ENCODE measurements around the gene RAB11B. TPM values are rescaled to one million over a fixed set of nuclear protein-coding genes. Genes with fewer than 3 reads are reported as not detected.
"Not testable (repeated sequence)": the region's sequence is repeated elsewhere in the genome, so short reads cannot be mapped to it uniquely, and the experiment has no call there.

The RAB11B gene
- total RNA-seq, 1 experiment from 2014 or later: 91.3 TPM

DNA sequence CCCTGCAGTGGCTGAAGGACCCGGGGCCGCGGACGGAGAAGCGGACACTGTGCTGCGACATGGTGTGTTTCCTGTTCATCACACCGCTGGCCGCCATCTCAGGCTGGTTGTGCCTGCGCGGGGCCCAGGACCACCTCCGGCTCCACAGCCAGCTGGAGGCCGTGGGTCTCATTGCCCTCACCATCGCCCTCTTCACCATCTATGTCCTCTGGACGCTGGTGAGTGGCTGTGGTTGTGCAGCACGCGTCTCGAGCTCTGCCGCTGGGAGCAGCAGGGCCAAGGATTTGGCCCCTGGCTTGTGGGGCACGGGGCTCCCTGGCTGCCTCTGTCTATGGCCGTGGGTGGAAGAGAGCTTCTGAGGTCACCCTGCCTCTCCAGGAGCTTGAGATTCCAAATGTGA, 40.5 kb downstream of the RAB11B start:
- intact Hi-C loops (cut with micrococcal nuclease; ENCODE audit: unreplicated experiment): no loop called here
- BruUV-seq (replicated peaks): no TSS peak
- no peak overlapping the region for H3K4me3 ChIP-seq (ENCODE audit: low read depth, low read length)
- Mint-ChIP-seq H3K27ac (ENCODE audit: unreplicated experiment) (no peak overlapping the region), H3K36me3 (ENCODE audit: insufficient read depth, unreplicated experiment) (no peaks in the 10 kb centered on the region), H3K27me3 (ENCODE audit: insufficient read depth, unreplicated experiment) (no peaks in the 10 kb centered on the region), H3K4me3 (ENCODE audit: unreplicated experiment) (no peak overlapping the region), H3K9me3 (ENCODE audit: unreplicated experiment) (no peaks in the 10 kb centered on the region), H3K4me1 (ENCODE audit: low read depth, unreplicated experiment) (no peaks in the 10 kb centered on the region)
- H3K9me3 ChIP-seq: no peaks in the 10 kb centered on the region
- CTCF ChIA-PET: no interaction called here
- no peaks in the 10 kb centered on the region for H3K4me1 ChIP-seq
- POLR2A ChIA-PET: no interaction called here
- no peaks in the 10 kb centered on the region for H3K36me3 ChIP-seq (ENCODE audit: control insufficient read depth, insufficient read depth, low read length)
- no peak for DNase-seq
- no peaks in the 10 kb centered on the region for H3K27me3 ChIP-seq (replicated peaks; ENCODE audit: control insufficient read depth, insufficient read depth, low read length)
- TF ChIP-seq, protein P1, sequence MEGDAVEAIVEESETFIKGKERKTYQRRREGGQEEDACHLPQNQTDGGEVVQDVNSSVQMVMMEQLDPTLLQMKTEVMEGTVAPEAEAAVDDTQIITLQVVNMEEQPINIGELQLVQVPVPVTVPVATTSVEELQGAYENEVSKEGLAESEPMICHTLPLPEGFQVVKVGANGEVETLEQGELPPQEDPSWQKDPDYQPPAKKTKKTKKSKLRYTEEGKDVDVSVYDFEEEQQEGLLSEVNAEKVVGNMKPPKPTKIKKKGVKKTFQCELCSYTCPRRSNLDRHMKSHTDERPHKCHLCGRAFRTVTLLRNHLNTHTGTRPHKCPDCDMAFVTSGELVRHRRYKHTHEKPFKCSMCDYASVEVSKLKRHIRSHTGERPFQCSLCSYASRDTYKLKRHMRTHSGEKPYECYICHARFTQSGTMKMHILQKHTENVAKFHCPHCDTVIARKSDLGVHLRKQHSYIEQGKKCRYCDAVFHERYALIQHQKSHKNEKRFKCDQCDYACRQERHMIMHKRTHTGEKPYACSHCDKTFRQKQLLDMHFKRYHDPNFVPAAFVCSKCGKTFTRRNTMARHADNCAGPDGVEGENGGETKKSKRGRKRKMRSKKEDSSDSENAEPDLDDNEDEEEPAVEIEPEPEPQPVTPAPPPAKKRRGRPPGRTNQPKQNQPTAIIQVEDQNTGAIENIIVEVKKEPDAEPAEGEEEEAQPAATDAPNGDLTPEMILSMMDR (IDR thresholded peaks at IDR 0.05; ENCODE audit: insufficient read depth in 1 of 2, low read depth in 1 of 2, low read length in 1 of 2, severe bottlenecking in 1 of 2, unreplicated experiment in 1 of 2): no peak

DNA sequence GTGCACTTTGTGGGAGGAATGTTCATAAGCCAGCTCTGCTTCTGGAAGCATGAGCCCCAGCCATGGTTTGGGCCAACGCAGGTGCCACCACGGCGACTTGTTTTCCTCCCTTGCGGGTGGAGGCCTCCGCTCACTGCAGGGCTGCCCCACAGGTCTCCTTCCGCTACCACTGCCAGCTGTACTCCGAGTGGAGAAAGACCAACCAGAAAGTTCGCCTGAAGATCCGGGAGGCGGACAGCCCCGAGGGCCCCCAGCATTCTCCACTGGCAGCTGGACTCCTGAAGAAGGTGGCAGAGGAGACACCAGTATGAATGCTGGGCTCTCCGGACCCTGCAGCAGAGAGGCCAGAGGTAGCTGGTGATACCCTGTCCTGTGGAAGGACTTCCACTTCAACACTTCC, 48.1 kb downstream of the RAB11B start:
- no TSS peak for BruUV-seq (replicated peaks)
- intact Hi-C loops (cut with micrococcal nuclease; ENCODE audit: unreplicated experiment): no loop called here

DNA sequence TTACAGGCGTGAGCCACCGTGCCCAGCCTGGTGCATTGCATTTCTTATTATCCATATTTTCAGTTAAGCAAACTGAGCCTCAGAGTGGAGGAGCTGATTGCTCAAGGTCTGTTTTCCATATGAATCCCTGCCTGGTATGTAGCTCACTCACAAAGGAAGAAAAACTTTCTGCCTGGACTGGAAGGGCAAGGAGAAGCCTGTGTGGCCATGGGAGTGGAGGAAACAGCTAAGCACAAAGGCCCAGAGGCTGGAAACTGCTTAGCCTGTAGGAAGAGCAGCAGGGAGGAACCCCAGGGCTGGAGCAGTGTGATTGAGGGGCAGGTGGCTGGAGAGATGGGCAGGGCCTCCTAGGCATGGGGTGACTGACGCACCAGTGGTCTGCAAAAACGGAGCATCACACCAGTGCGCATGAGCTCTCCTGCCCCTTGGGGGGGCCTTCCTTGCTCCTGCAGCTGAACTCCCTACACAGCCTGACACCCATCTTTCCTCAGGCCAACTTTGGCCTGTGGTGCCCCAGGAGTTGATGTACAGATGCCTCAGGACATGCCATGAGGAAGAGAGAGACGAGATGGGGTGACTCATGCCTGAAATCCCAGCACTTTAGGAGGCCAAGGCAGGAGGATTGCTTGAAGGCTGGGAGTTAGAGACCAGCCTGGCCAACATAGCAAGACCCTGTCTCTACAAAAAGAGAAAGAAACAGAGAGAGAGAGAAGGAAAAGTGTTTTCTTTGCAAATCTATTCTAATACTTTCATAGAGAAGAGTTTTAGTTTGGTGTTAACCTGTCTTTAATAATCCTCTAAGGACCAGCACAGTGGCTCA, 51.8 kb downstream of the RAB11B start:
- H3K9me3 Mint-ChIP-seq (ENCODE audit: unreplicated experiment): no peaks in the 10 kb centered on the region
- H3K36me3 Mint-ChIP-seq (ENCODE audit: insufficient read depth, unreplicated experiment): peaks cover 25% of the 10 kb centered on the region
- H3K27me3 ChIP-seq (replicated peaks; ENCODE audit: control insufficient read depth, insufficient read depth, low read length): no peaks in the 10 kb centered on the region
- ChIA-PET CTCF (no interaction called here), POLR2A (no interaction called here)
- H3K27ac Mint-ChIP-seq (ENCODE audit: unreplicated experiment): no peak overlapping the region
- H3K36me3 ChIP-seq (ENCODE audit: control insufficient read depth, insufficient read depth, low read length): peaks cover 1% of the 10 kb centered on the region; the same call in 1 of the 2 replicates
- no peaks in the 10 kb centered on the region for H3K9me3 ChIP-seq
- H3K4me3 Mint-ChIP-seq (ENCODE audit: unreplicated experiment): no peak overlapping the region
- no TSS peak for BruUV-seq (replicated peaks)
- TF ChIP-seq, protein P1 (IDR thresholded peaks at IDR 0.05; ENCODE audit: insufficient read depth in 1 of 2, low read depth in 1 of 2, low read length in 1 of 2, severe bottlenecking in 1 of 2, unreplicated experiment in 1 of 2): no peak
- DNase-seq: no peak
- intact Hi-C loops (cut with micrococcal nuclease; ENCODE audit: unreplicated experiment): no loop called here
- peaks cover 10% of the 10 kb centered on the region for H3K4me1 ChIP-seq
- H3K27me3 Mint-ChIP-seq (ENCODE audit: insufficient read depth, unreplicated experiment): no peaks in the 10 kb centered on the region
- peaks cover under 1% of the 10 kb centered on the region for H3K4me1 Mint-ChIP-seq (ENCODE audit: low read depth, unreplicated experiment)
- no peak overlapping the region for H3K4me3 ChIP-seq (ENCODE audit: low read depth, low read length)

More for the DNA sequence above, 48.1 kb downstream of the RAB11B start:
- H3K27me3 ChIP-seq (replicated peaks; ENCODE audit: control insufficient read depth, insufficient read depth, low read length): no peaks in the 10 kb centered on the region
- no peak for DNase-seq
- Mint-ChIP-seq H3K9me3 (ENCODE audit: unreplicated experiment) (no peaks in the 10 kb centered on the region), H3K27ac (ENCODE audit: unreplicated experiment) (no peak overlapping the region), H3K4me1 (ENCODE audit: low read depth, unreplicated experiment) (no peaks in the 10 kb centered on the region), H3K27me3 (ENCODE audit: insufficient read depth, unreplicated experiment) (no peaks in the 10 kb centered on the region), H3K4me3 (ENCODE audit: unreplicated experiment) (no peak overlapping the region), H3K36me3 (ENCODE audit: insufficient read depth, unreplicated experiment) (no peaks in the 10 kb centered on the region)
- no peak overlapping the region for H3K4me3 ChIP-seq (ENCODE audit: low read depth, low read length)
- no peaks in the 10 kb centered on the region for H3K4me1 ChIP-seq
- no peaks in the 10 kb centered on the region for H3K36me3 ChIP-seq (ENCODE audit: control insufficient read depth, insufficient read depth, low read length)
- TF ChIP-seq, protein P1 (IDR thresholded peaks at IDR 0.05; ENCODE audit: insufficient read depth in 1 of 2, low read depth in 1 of 2, low read length in 1 of 2, severe bottlenecking in 1 of 2, unreplicated experiment in 1 of 2): no peak
- H3K9me3 ChIP-seq: no peaks in the 10 kb centered on the region
- CTCF ChIA-PET: no interaction called here
- POLR2A ChIA-PET: no interaction called here

DNA sequence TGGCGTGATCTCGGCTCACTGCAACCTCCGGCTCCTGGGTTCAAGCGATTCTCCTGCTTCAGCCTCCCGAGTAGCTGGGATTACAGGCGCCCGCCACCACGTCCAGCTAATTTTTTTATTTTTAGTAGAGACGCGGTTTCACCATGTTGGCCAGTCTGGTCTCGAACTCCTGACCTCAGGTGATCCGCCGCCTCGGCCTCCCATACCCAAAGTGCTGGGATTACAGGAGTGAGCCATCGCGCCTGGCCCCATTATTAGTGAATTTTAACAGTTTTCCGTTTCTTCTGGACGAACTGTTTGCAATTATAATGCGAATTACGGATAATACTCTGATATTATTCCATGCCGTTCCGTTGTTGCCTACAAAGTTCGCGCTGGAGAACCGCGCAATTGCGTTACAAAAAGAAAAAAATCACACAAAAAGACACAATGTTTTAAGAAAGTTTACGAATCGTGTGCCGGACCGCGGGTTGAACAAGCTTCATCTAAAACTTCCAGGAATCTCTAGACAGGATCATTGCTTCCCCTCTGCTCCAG, 54.0 kb downstream of the RAB11B start:
- Histone ChIP-seq H3K4me3 (ENCODE audit: low read depth, low read length) (peak overlapping the region; percentile 38), H3K4me1 (peaks cover 15% of the 10 kb centered on the region)
- H3K36me3 ChIP-seq (ENCODE audit: control insufficient read depth, insufficient read depth, low read length); intact Hi-C loops (cut with micrococcal nuclease; ENCODE audit: unreplicated experiment); H3K9me3 Mint-ChIP-seq (ENCODE audit: unreplicated experiment); DNase-seq; H3K9me3 ChIP-seq; H3K4me1 Mint-ChIP-seq (ENCODE audit: low read depth, unreplicated experiment); H3K27me3 ChIP-seq (replicated peaks; ENCODE audit: control insufficient read depth, insufficient read depth, low read length); H3K27me3 Mint-ChIP-seq (ENCODE audit: insufficient read depth, unreplicated experiment): not testable (repeated sequence)
- peaks cover 40% of the 10 kb centered on the region for H3K36me3 Mint-ChIP-seq (ENCODE audit: insufficient read depth, unreplicated experiment)
- BruUV-seq (replicated peaks): TSS peak; percentile 89
- POLR2A ChIA-PET: interaction anchor here (0.6 to 1.2 kb wide), 13 partner anchors 11 to 1936 kb away, joined by 3 to 13 read pairs (median 4); partner anchors contain the start of genes MAP2K7, MARCHF2, TYK2 and ZNF414
- peak overlapping the region; percentile 98 for H3K27ac Mint-ChIP-seq (ENCODE audit: unreplicated experiment)
- H3K4me3 Mint-ChIP-seq (ENCODE audit: unreplicated experiment): peak overlapping the region; percentile 94
- CTCF ChIA-PET: interaction anchor here (0.5 to 1.7 kb wide), 3 partner anchors 11 to 31 kb away, joined by 3 to 12 read pairs (median 4); partner anchors contain the start of gene MARCHF2
